Breast epithelium (tissue), 4 donors: Measurements from ENCODE around the gene NPSR1. TPM values are rescaled to one million over a fixed set of nuclear protein-coding genes. Genes with fewer than 3 reads are reported as not detected.
A peak's percentile ranks its signal among the peaks of the same experiment; 100 is the strongest.

Source experiments
- DNase-seq, 2 donors: peaks; one replicate each; pipeline ENCODE4 v3.0.0-alpha.2; 2019; ENCODE audit warnings: low spot score in 2 of 2
- H3K27ac ChIP-seq, 2 donors: fragments of 200-600 bp; sonication (generic) in 1 of 2; one replicate each; pipeline ENCODE4 v1.5.1; 2016 to 2019; ENCODE audit warnings: mild to moderate bottlenecking in 1 of 2
- H3K27me3 ChIP-seq, 2 donors: fragments of 200-600 bp; sonication (generic) in 1 of 2; one replicate each; pipeline versions ENCODE4 v1.5.1 to v1.6.0; 2017 to 2019; ENCODE audit warnings: control low read depth in 1 of 2, mild to moderate bottlenecking in 1 of 2
- H3K36me3 ChIP-seq: fragments of 200-600 bp; one replicate; pipeline ENCODE4 v1.5.1; 2019
- H3K4me1 ChIP-seq, 2 donors: fragments of 200-600 bp; sonication (generic); one replicate each; pipeline ENCODE4 v1.5.1; 2016 to 2019; ENCODE audit warnings: control low read depth in 1 of 2
- H3K4me3 ChIP-seq, 3 donors: fragments of 200-600 bp; sonication (generic); 1 replicate in 2 of 3; 2 replicates in 1 of 3; pipeline ENCODE4 v1.5.1; 2016 to 2019; ENCODE audit warnings: mild to moderate bottlenecking in 3 of 3, moderate library complexity in 2 of 3
- H3K9me3 ChIP-seq, 2 donors: fragments of 200-600 bp; sonication (generic) in 1 of 2; one replicate each; pipeline ENCODE4 v1.5.1; 2016 to 2019; ENCODE audit warnings: control low read depth in 1 of 2
- CTCF ChIP-seq, 3 donors: fragments of 450-650 bp; IDR thresholded peaks; one replicate each; pipeline ENCODE4 v1.5.1; 2016 to 2017; ENCODE audit warnings: antibody characterized with exemption in 3 of 3, mild to moderate bottlenecking in 3 of 3, moderate library complexity in 3 of 3
- POLR2A ChIP-seq: fragments of 450-650 bp; IDR thresholded peaks from one replicate; pipeline ENCODE4 v1.6.1; 2016; ENCODE audit warnings: antibody characterized with exemption, mild to moderate bottlenecking, moderate library complexity
- POLR2AphosphoS5 ChIP-seq, 3 donors: sonication (generic); formaldehyde crosslinking; IDR thresholded peaks; one replicate each; pipeline ENCODE4 v1.6.1; 2017; ENCODE audit warnings: antibody characterized with exemption in 3 of 3
- intact Hi-C: fragments of 100-400 bp; cut with DNase I; formaldehyde crosslinking; loops from one replicate; pipeline ENCODE4 v1.15.1; 2023; ENCODE audit warnings: low total_unique reads
- total RNA-seq, 3 donors: library from RNA; depleted of rRNA; stranded (reverse); fragments of >200 nt; gene quantifications; one replicate each; pipeline ENCODE4 v1.1.0, GENCODE V29; 2016

The NPSR1 gene
- total RNA-seq, 3 donors from 2014 or later, result not detected

GRCh38 chr7:34759477-34760125 is 101.6 kb downstream of the NPSR1 start:
- no peak for DNase-seq
- Histone ChIP-seq H3K27me3 (no peaks in the 10 kb centered on the region), H3K36me3 (no peaks in the 10 kb centered on the region), H3K4me3 (no peak overlapping the region), H3K4me1 (no peaks in the 10 kb centered on the region), H3K27ac (no peak overlapping the region), H3K9me3 (no peaks in the 10 kb centered on the region)
- intact Hi-C loops, result no loop called here
- TF ChIP-seq POLR2A (no peak), CTCF (IDR thresholded peaks at IDR 0.05) (peak in 2 of 3 donors; percentile 18 to 41)

GRCh38 chr7:34760271-34760670 is 102.3 kb downstream of the NPSR1 start:
- no peaks in the 10 kb centered on the region for H3K9me3 ChIP-seq
- H3K36me3 ChIP-seq, result no peaks in the 10 kb centered on the region
- TF ChIP-seq POLR2A, result no peak
- TF ChIP-seq POLR2AphosphoS5 (IDR thresholded peaks at IDR 0.05), result no peak
- no peak for TF ChIP-seq CTCF (IDR thresholded peaks at IDR 0.05)
- no peak overlapping the region for H3K27ac ChIP-seq
- DNase-seq, result no peak
- no peaks in the 10 kb centered on the region for H3K27me3 ChIP-seq
- no peak overlapping the region for H3K4me3 ChIP-seq
- no peaks in the 10 kb centered on the region for H3K4me1 ChIP-seq
- intact Hi-C loops, result no loop called here

GRCh38 chr7:34761206-34761605 is 103.2 kb downstream of the NPSR1 start:
- Histone ChIP-seq H3K4me3 (no peak overlapping the region), H3K27ac (no peak overlapping the region), H3K36me3 (no peaks in the 10 kb centered on the region), H3K9me3 (no peaks in the 10 kb centered on the region), H3K27me3 (no peaks in the 10 kb centered on the region), H3K4me1 (no peaks in the 10 kb centered on the region)
- intact Hi-C loops, result no loop called here
- no peak for TF ChIP-seq POLR2A
- no peak for TF ChIP-seq POLR2AphosphoS5 (IDR thresholded peaks at IDR 0.05)
- no peak for TF ChIP-seq CTCF (IDR thresholded peaks at IDR 0.05)
- no peak for DNase-seq

- H3K9me3 ChIP-seq, result no peaks in the 10 kb centered on the region
- DNase-seq, result no peak
- no peaks in the 10 kb centered on the region for H3K4me1 ChIP-seq
- H3K4me3 ChIP-seq, result no peak overlapping the region
- intact Hi-C loops, result no loop called here
- no peak overlapping the region for H3K27ac ChIP-seq
- H3K36me3 ChIP-seq, result no peaks in the 10 kb centered on the region
- TF ChIP-seq POLR2AphosphoS5 (IDR thresholded peaks at IDR 0.05) (no peak), POLR2A (no peak), CTCF (IDR thresholded peaks at IDR 0.05) (no peak)
- H3K27me3 ChIP-seq, result no peaks in the 10 kb centered on the region
Observed at GRCh38 chr7:34761627-34762026, 103.6 kb downstream of the NPSR1 start.

GRCh38 chr7:34762764-34763163 is 104.7 kb downstream of the NPSR1 start:
- Histone ChIP-seq H3K4me1 (no peaks in the 10 kb centered on the region), H3K36me3 (no peaks in the 10 kb centered on the region), H3K4me3 (no peak overlapping the region), H3K9me3 (no peaks in the 10 kb centered on the region), H3K27ac (no peak overlapping the region), H3K27me3 (no peaks in the 10 kb centered on the region)
- intact Hi-C loops, result no loop called here
- DNase-seq, result no peak
- TF ChIP-seq CTCF (IDR thresholded peaks at IDR 0.05), result no peak
- TF ChIP-seq POLR2AphosphoS5 (IDR thresholded peaks at IDR 0.05), result no peak
- TF ChIP-seq POLR2A, result no peak
